PC-3 (cell line): Measurements from ENCODE around the gene ACR.

ENCODE experiments used
- CTCF ChIP-seq: fragments of 300-600 bp; sonication (generic); conservative IDR thresholded peaks from 2 replicates; pipeline ENCODE4 v1.5.1; 2017; ENCODE audit warnings: antibody characterized with exemption, low read depth, mild to moderate bottlenecking, low read length
- EZH2phosphoT487 ChIP-seq: fragments of 300-600 bp; sonication (generic); IDR thresholded peaks from 2 replicates; pipeline ENCODE4 v1.6.1; 2018; ENCODE audit warnings: mild to moderate bottlenecking, antibody characterized with exemption, low read length, borderline replicate concordance

- TF ChIP-seq CTCF (no peak), EZH2phosphoT487 (no peak)
Observed at GRCh38 chr22:50726643-50727340, 11.2 kb upstream of the ACR start.
